Lower leg skin (tissue), 3 donors: ENCODE measurements around the gene EML5.

Source experiments
- CTCF ChIP-seq, 3 donors: fragments of 450-650 bp; IDR thresholded peaks; one replicate each; pipeline ENCODE4 v1.5.1; 2016; ENCODE audit warnings: antibody characterized with exemption in 3 of 3, mild to moderate bottlenecking in 3 of 3, moderate library complexity in 2 of 3
- POLR2A ChIP-seq, 2 donors: fragments of 450-650 bp; IDR thresholded peaks; one replicate each; pipeline ENCODE4 v1.6.1; 2016 to 2017; ENCODE audit warnings: antibody characterized with exemption in 2 of 2, mild to moderate bottlenecking in 1 of 2, moderate library complexity in 1 of 2

GRCh38 chr14:88765130-88765529 lies 27.6 kb downstream of the EML5 start:
- TF ChIP-seq CTCF (IDR thresholded peaks at IDR 0.05) = no peak
- TF ChIP-seq POLR2A (IDR thresholded peaks at IDR 0.05) = no peak
